Activated T-cell treated with anti-CD3 and anti-CD28 coated beads for 4 hours (primary cell): ENCODE results near the gene ONECUT1.
A peak's percentile ranks its signal among the peaks of the same experiment; 100 is the strongest.
"Not testable (repeated sequence)": the region's sequence is repeated elsewhere in the genome, so short reads cannot be mapped to it uniquely, and the experiment has no call there.

Source experiments
- DNase-seq: peaks from one replicate; pipeline ENCODE4 v3.0.0-alpha.2; 2020

ONECUT1 gene

DNA sequence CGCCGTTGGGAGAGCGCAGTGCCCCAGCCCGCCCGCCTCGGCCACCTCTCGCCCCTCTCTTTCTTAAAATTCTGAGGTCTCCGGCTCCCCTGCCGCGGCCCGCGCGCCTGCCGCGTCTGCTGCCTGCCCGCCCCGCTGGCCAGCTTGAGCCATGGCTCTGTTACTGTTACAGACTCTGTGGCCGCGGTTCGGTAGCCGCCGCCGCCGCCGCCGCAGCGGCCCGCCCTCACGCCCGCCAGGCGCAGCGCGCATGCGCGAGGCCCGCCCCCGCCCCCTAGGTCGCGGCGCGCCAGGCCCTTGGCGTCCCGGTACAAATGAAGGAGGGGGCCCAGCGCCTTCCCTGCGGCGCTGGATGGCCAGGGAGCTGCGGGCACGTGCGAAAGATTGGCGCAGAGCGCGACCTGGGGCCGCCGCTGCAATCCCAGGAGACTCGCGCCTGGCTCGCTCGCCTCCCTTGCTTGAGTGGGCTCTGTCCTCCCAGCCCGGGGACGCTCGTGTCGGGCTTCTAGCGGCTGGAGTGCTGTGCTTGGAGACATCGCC is at the start of gene ONECUT1:
ONECUT1 (minus strand) TSS at position 168 of the 540 bp plus-strand sequence. CDS start 452 bp downstream, outside the sequence.
- peak; percentile 24 for DNase-seq

DNA sequence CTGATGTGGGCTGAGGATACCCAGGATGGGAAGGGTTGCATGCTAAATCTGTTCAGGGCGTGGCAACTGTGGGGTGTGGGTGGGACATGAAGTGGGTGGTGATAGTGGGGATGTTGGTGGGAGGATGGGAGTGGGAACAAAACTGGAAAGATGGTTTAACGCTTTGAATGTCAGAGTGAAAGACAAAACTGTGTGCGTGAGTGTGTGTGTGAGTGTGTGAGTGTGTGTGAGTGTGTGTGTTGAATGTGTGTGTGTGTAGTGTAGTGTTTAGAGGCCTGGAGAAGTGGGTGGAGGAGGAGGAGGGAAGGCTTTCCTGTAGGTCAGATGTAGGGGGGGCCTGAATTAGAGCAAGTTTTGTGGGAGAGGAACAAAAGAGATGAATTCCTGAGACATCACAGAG is 44.2 kb upstream of the ONECUT1 start:
- no peak for DNase-seq

- DNase-seq = not testable (repeated sequence)
These were observed 34.2 kb upstream of the ONECUT1 start for GRCh38 chr15:52824169-52824942.

- DNase-seq = no peak
These were observed 32.3 kb upstream of the ONECUT1 start for GRCh38 chr15:52822475-52822874.

GRCh38 chr15:52819253-52819652 is 29.1 kb upstream of the ONECUT1 start:
- no peak for DNase-seq

DNA sequence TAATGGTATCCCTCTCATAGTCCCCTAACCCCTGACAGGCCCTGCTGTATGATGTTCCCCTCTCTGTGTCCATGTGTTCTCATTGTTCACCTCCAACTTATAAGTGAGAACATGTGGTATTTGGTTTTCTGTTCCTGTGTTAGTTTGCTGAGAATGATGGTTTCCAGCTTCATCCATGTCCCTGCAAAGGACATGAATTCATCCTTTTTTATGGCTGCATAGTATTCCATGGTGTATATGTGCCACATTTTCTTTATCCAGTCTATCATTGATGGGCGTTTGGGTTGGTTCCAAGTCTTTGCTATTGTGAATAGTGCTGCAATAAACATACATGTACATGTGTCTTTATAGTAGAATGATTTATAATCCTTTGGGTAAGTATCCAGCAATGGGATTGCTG is 25.8 kb upstream of the ONECUT1 start:
- DNase-seq = not testable (repeated sequence)

DNA sequence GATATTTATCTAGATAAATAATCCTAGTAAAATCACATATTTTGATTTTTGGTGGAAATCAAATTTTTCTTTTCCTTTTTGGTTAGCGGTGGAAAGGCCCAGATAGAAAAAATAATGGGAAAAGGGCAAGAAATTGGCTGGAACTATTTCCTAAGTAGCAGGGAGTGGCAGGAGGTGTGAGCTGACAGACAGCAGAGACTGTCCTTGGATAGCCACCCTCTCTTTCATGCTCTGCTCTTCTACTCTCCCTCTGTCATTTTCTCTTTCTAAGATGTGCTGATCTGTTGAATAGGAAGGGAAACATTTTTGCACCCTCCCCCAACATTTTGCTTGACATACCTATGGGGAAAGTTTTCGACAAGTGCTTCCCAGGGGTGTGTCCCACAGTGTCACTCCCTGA is 18.9 kb upstream of the ONECUT1 start:
- DNase-seq = no peak

DNA sequence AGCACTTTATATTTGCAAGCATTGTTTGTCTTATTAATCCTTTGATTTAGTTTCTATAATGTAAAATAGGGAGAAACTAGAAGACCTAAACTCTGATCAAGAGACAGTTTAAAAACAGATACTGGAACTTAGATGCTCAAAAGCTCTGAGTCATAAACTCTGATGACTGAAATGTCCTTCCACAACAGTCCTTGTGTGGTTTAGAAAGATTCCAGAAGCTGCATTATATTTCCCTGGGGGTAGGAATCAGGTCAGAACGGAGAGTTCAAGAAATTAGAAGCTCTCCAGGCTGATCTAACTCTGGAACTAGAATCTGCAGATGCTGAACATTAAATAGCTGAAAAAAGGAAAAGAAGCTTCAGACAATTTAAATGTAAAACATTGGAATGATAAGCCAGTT is 18.3 kb upstream of the ONECUT1 start:
- no peak for DNase-seq

DNA sequence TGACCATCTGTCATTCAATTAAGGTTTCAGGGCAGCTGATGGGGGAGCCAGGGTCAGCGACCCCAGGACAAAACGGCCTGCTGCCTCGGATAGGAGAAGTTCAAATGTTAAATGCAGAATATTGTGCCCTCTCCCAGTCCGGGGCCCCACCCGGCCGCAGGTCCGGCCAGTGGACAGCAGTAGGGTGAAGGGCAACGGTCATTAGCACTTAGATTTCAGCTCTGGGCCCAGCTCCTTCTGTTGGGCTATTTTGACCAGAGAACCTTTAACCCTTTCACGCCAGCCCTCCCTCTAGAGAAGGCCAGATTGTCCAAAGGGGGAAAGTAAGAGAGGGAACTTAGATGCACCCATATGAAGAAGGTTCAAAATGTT is 16.1 kb upstream of the ONECUT1 start:
- DNase-seq = no peak

GRCh38 chr15:52805351-52806283 is 15.5 kb upstream of the ONECUT1 start:
- DNase-seq = no peak

GRCh38 chr15:52804526-52805081 is 14.5 kb upstream of the ONECUT1 start:
- no peak for DNase-seq

DNA sequence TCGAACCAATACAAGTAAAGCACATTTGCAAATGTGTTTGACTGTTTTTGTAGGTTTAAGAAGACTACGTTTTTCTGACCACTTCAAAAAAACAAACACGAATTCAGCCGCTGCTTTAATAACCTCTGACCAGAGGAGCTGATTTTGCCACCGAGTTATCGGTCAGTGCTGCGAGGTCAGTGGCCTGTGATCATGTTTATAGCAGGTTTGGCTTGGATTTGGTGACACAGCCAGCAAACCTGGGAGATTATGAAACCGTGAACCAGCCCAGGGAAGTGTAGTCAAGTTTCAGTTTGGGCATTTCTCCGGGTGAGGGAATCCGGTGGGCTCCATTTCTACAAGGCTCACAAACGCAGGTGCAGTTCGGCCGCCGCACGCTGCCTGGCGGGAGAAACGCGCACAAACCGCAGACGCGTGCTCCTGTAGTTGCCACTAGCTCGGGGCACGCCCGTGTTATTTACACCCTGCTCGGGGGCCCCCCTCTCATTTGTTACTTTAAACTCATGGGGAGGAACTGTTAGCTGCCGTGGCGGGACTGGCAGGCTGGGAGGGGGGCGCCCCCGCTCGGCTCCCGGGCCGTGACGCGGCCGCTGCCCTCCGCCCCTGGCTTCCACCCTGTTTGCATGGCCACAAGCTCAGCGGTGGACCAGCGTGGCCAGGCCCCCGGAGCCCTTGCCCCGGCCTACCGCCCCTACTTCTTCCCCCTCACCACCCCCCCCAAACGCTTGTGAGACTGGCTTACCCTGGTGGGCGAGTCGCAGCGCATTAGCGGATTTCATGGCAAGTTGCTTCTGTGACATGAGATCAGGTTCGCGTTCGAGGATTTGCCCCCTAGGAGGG is 13.6 kb upstream of the ONECUT1 start:
- DNase-seq = no peak

GRCh38 chr15:52803108-52803466 is 13.0 kb upstream of the ONECUT1 start:
- no peak for DNase-seq

GRCh38 chr15:52802110-52802509 is 12.0 kb upstream of the ONECUT1 start:
- DNase-seq = no peak

- no peak for DNase-seq
These were observed 11.6 kb upstream of the ONECUT1 start for GRCh38 chr15:52801748-52802085.

GRCh38 chr15:52800828-52801747 is 11.0 kb upstream of the ONECUT1 start:
- no peak for DNase-seq

GRCh38 chr15:52799145-52799811 is 9.1 kb upstream of the ONECUT1 start:
- no peak for DNase-seq

DNA sequence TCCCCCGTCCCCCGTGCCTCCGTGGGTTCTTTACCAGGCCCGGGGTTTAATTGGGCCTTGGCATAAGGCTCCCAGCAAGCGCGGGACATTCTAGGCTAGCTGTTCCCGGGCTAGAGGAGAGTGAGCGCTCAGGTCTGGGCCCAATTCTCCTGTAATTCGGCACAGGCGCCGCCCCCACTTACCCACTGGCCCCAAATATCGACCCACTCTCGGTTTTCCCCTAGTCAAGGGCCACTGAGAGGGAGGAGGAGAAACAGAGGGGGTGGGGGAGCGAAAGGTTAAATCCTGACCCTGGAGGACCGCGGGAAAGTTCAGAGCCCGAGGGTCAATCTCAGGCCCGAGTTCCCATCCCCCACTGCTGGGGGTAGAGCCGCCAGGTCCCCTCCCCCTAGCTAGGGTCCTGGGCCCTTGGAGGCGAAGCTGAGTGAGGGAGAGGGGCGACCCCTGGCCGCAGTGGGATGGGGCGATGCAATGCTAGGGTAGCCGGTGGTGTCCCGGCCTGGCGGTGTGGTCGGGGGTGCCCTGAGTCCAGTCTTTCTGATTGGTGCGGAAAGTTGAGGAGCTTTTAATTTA is 8.5 kb upstream of the ONECUT1 start:
- no peak for DNase-seq

- no peak for DNase-seq
These were observed 7.7 kb upstream of the ONECUT1 start for GRCh38 chr15:52797625-52798501.
